HepG2 (cell line): ENCODE measurements around the gene ZNF195. TPM values are rescaled to one million over a fixed set of nuclear protein-coding genes. Genes with fewer than 3 reads are reported as not detected.

Source experiments
- ESRRA ChIP-seq: sonication (generic); formaldehyde crosslinking; IDR thresholded peaks from 2 replicates; pipeline ENCODE4 v1.5.1; 2020; ENCODE audit warnings: mild to moderate bottlenecking, low read depth, missing genetic modification reagents
- EZH2 ChIP-seq: conservative IDR thresholded peaks from 2 replicates; pipeline ENCODE4 v1.6.1; 2012; ENCODE audit warnings: mild to moderate bottlenecking, low read depth, low read length, moderate library complexity
- FLYWCH1 ChIP-seq: sonication (generic); formaldehyde crosslinking; IDR thresholded peaks from 2 replicates; pipeline ENCODE4 v1.8.1; 2023; ENCODE audit warnings: mild to moderate bottlenecking, missing genetic modification reagents
- GATA4 ChIP-seq: sonication (generic); IDR thresholded peaks from 2 replicates; pipeline ENCODE4 v1.6.1; 2016; ENCODE audit warnings: antibody characterized with exemption, low read depth, borderline replicate concordance
- GATAD2A ChIP-seq: IDR thresholded peaks from 2 replicates; pipeline ENCODE4 v1.6.1; 2016
- KMT2B ChIP-seq: IDR thresholded peaks from 2 replicates; pipeline ENCODE4 v1.6.1; 2016; ENCODE audit warnings: missing genetic modification reagents, missing compliant biosample characterization
- PHF21A ChIP-seq: sonication (generic); formaldehyde crosslinking; IDR thresholded peaks from 2 replicates; pipeline ENCODE4 v1.5.0; 2020; ENCODE audit warnings: mild to moderate bottlenecking, missing genetic modification reagents
- PHF5A ChIP-seq: IDR thresholded peaks from one replicate; pipeline ENCODE4 v1.6.1; 2018; ENCODE audit warnings: low read depth, missing genetic modification reagents; ENCODE audit not compliant: unreplicated experiment
- POLR2G ChIP-seq: fragments of 200-400 bp; formaldehyde crosslinking; IDR thresholded peaks from 2 replicates; pipeline ENCODE4 v1.6.1; 2018; ENCODE audit warnings: mild to moderate bottlenecking, low read depth, low read length, moderate library complexity
- SALL2 ChIP-seq: sonication (generic); formaldehyde crosslinking; IDR thresholded peaks from 2 replicates; pipeline ENCODE4 v1.8.1; 2023; ENCODE audit warnings: mild to moderate bottlenecking, missing genetic modification reagents, inconsistent platforms
- SRSF4 ChIP-seq: fragments of 200-400 bp; formaldehyde crosslinking; IDR thresholded peaks from one replicate; pipeline ENCODE4 v1.6.1; 2018; ENCODE audit warnings: mild to moderate bottlenecking, low read depth, low read length, moderate library complexity; ENCODE audit not compliant: poor library complexity, severe bottlenecking
- TARDBP ChIP-seq: sonication (generic); formaldehyde crosslinking; IDR thresholded peaks from 2 replicates; pipeline ENCODE4 v1.8.0; 2022; ENCODE audit warnings: mild to moderate bottlenecking, missing genetic modification reagents
- THAP8 ChIP-seq: sonication (generic); formaldehyde crosslinking; IDR thresholded peaks from 2 replicates; pipeline ENCODE4 v1.5.1; 2020; ENCODE audit warnings: missing genetic modification reagents, mild to moderate bottlenecking, borderline replicate concordance
- TSC22D2 ChIP-seq: sonication (generic); formaldehyde crosslinking; IDR thresholded peaks from 2 replicates; pipeline ENCODE4 v1.5.1; 2020; ENCODE audit warnings: missing genetic modification reagents, mild to moderate bottlenecking, borderline replicate concordance
- ZBTB4 ChIP-seq: sonication (generic); formaldehyde crosslinking; IDR thresholded peaks from 2 replicates; pipeline ENCODE4 v1.4.0; 2020; ENCODE audit warnings: missing genetic modification reagents, mild to moderate bottlenecking, borderline replicate concordance
- ZFP62 ChIP-seq: sonication (generic); formaldehyde crosslinking; IDR thresholded peaks from 2 replicates; pipeline ENCODE4 v1.4.0; 2020; ENCODE audit warnings: missing genetic modification reagents
- ZNF138 ChIP-seq: sonication (generic); formaldehyde crosslinking; IDR thresholded peaks from 2 replicates; pipeline ENCODE4 v1.5.0; 2020; ENCODE audit warnings: mild to moderate bottlenecking, low read depth, missing genetic modification reagents
- ZNF503 ChIP-seq: sonication (generic); formaldehyde crosslinking; IDR thresholded peaks from 2 replicates; pipeline ENCODE4 v1.4.0; 2020; ENCODE audit warnings: missing genetic modification reagents
- ZNF773 ChIP-seq: sonication (generic); formaldehyde crosslinking; IDR thresholded peaks from 2 replicates; pipeline ENCODE4 v1.4.0; 2020; ENCODE audit warnings: missing genetic modification reagents, borderline replicate concordance
- ZSCAN20 ChIP-seq: sonication (generic); formaldehyde crosslinking; IDR thresholded peaks from 2 replicates; pipeline ENCODE4 v1.4.0; 2020; ENCODE audit warnings: missing genetic modification reagents, mild to moderate bottlenecking, borderline replicate concordance
- ZSCAN22 ChIP-seq: sonication (generic); formaldehyde crosslinking; IDR thresholded peaks from 2 replicates; pipeline ENCODE4 v1.4.0; 2020; ENCODE audit warnings: mild to moderate bottlenecking, missing genetic modification reagents
- ZSCAN9 ChIP-seq: IDR thresholded peaks from 2 replicates; pipeline ENCODE4 v1.6.1; 2016; ENCODE audit warnings: borderline replicate concordance
- polyA plus RNA-seq, 8 experiments: library from polyadenylated mRNA; depleted of rRNA in 3 of 8; stranded (reverse) in 7 of 8; unstranded in 1 of 8; fragments of >200 nt; fragmentation: Illumina TruSeq in 4 of 8; extraction: Trizol in 4 of 8; gene quantifications; 2 replicates each; pipeline versions ENCODE4 v1.2.1 to v1.2.3, GENCODE V29; 2011 to 2016; ENCODE audit warnings: low read depth in 4 of 8, missing spikeins in 1 of 8, mixed read lengths in 1 of 8; ENCODE audit not compliant: insufficient read depth in 1 of 8
- total RNA-seq, 5 experiments: library from RNA; depleted of rRNA; stranded (reverse); fragments of >200 nt; fragmentation: Illumina TruSeq; extraction: Trizol; gene quantifications; 2 replicates each; pipeline ENCODE4 v1.2.3, GENCODE V29; 2016; ENCODE audit warnings: low read depth in 1 of 5

Gene ZNF195
- total and polyA plus RNA-seq, 2 of the 13 experiments (the other 11 are each of a cell fraction or from before 2014, with no cell fraction given), result 17.3 to 31.4 TPM

GRCh38 chr11:3378426-3379423, at the start of gene ZNF195 (continued):
- TF ChIP-seq ZBTB4 (CRISPR knock-in tag), result no peak
- TF ChIP-seq ZSCAN9 (CRISPR knock-in tag), result 0 out of 2 replicates have a peak, but pooled peaks have one; percentile 45
- TF ChIP-seq ZNF503 (CRISPR knock-in tag), result no peak
- TF ChIP-seq ZNF773, result no peak
- TF ChIP-seq ZSCAN20 (CRISPR knock-in tag), result peak; percentile 31; the same call in 1 of the 2 replicates
- TF ChIP-seq ZFP62 (CRISPR knock-in tag), result no peak
- TF ChIP-seq PHF21A (CRISPR knock-in tag), result no peak
- no peak for TF ChIP-seq ESRRA (CRISPR knock-in tag)
- TF ChIP-seq GATA4, result 0 out of 2 replicates have a peak, but pooled peaks have one; percentile 37
- no peak for TF ChIP-seq GATAD2A (CRISPR knock-in tag)
- TF ChIP-seq TSC22D2 (CRISPR knock-in tag), result no peak
- TF ChIP-seq POLR2G, result peak; percentile 94
- no peak for TF ChIP-seq EZH2
- TF ChIP-seq SALL2 (CRISPR knock-in tag), result no peak
- TF ChIP-seq FLYWCH1 (CRISPR knock-in tag), result no peak
- TF ChIP-seq ZNF138 (CRISPR knock-in tag), result no peak; the same call in 1 of the 2 replicates
- TF ChIP-seq SRSF4, result no peak
- TF ChIP-seq ZSCAN22 (CRISPR knock-in tag), result no peak
- peak; percentile 88 for TF ChIP-seq KMT2B (CRISPR knock-in tag)
- no peak for TF ChIP-seq THAP8 (CRISPR knock-in tag)
- TF ChIP-seq TARDBP (CRISPR knock-in tag), result 0 out of 2 replicates have a peak, but pooled peaks have one; percentile 63
- no peak for TF ChIP-seq PHF5A (CRISPR knock-in tag)
